HCT116 (cell line): ENCODE data around the gene EXOC6B. TPM values are rescaled to one million over a fixed set of nuclear protein-coding genes. Genes with fewer than 3 reads are reported as not detected.

Source experiments
- ATAC-seq: fragments of 200-7000 bp; cut with Tn5 transposase; 2 replicates; pipeline ENCODE4 v1.9.1; 2020; ENCODE audit warnings: mild to moderate bottlenecking, moderate library complexity
- BruUV-seq: library from RNA; stranded (reverse); fragments of 400-500 nt; replicated peaks from 2 replicates; lab custom pipeline; 2021; lab: Mats Ljungman, UMichigan
- CTCF ChIA-PET: fragments of 300-600 bp; sonication (Branson Sonifier 250); formaldehyde crosslinking; loops from one replicate; lab custom pipeline; 2021; ENCODE audit warnings: antibody characterized with exemption; lab: Charles Lee
- POLR2A ChIA-PET: fragments of 300-600, 350-600 bp; sonication (Branson Sonifier 250); formaldehyde crosslinking; loops from one replicate; lab custom pipeline; 2021; ENCODE audit warnings: antibody characterized with exemption; lab: Charles Lee
- RAD21 ChIA-PET, 2 experiments: fragments of 300-600 bp; sonication (Branson Sonifier 250); formaldehyde crosslinking; loops; one replicate each; lab custom pipeline; 2023; ENCODE audit warnings: low total read pairs in 2 of 2; ENCODE audit not compliant: uncharacterized antibody in 2 of 2, unreplicated experiment in 2 of 2, low non-redundant PET in 1 of 2; lab: Charles Lee
- DNase-seq: peaks from one replicate; pipeline ENCODE4 v3.0.0-alpha.2; 2010; ENCODE audit warnings: low read depth, low spot score
- H2AFZ ChIP-seq: fragments of 200-600 bp; shearing (Covaris generic), sonication (generic); 2 replicates; pipeline ENCODE4 v1.6.1; 2017; ENCODE audit warnings: low read depth, mixed run types, mixed read lengths, antibody characterized with exemption, low read length; ENCODE audit not compliant: poor library complexity, severe bottlenecking
- H3K27ac ChIP-seq: 2 replicates; pipeline ENCODE4 v1.5.1; 2012; ENCODE audit warnings: low read depth, low read length
- H3K27me3 ChIP-seq: fragments of 200-600 bp; sonication (generic); 2 replicates; pipeline ENCODE4 v1.6.1; 2016; ENCODE audit warnings: mixed run types, low read length, mixed read lengths; ENCODE audit not compliant: insufficient read depth
- H3K36me3 ChIP-seq, 2 experiments: fragments of 200-500 bp in 1 of 2; fragments of 200-600 bp in 1 of 2; sonication (Bioruptor generic) in 1 of 2; sonication (generic) in 1 of 2; 2 replicates each; pipeline versions ENCODE4 v1.5.1 to v1.6.1; 2014 to 2016; ENCODE audit warnings: low read length in 2 of 2, inconsistent platforms in 1 of 2, mixed read lengths in 1 of 2, mixed run types in 1 of 2; ENCODE audit not compliant: insufficient read depth in 2 of 2, control insufficient read depth in 1 of 2
- H3K4me1 ChIP-seq, 2 experiments: fragments of 200-600 bp in 1 of 2; sonication (generic) in 1 of 2; 2 replicates each; pipeline versions ENCODE4 v1.5.1 to v1.6.1; 2012 to 2017; ENCODE audit warnings: low read length in 2 of 2, inconsistent platforms in 1 of 2, mild to moderate bottlenecking in 1 of 2, mixed read lengths in 1 of 2, mixed run types in 1 of 2, moderate library complexity in 1 of 2; ENCODE audit not compliant: insufficient read depth in 2 of 2, control insufficient read depth in 1 of 2
- H3K4me2 ChIP-seq: fragments of 200-600 bp; sonication (generic); 2 replicates; pipeline ENCODE4 v1.6.1; 2017; ENCODE audit warnings: mixed run types, low read length, mixed read lengths
- H3K4me3 ChIP-seq, 2 experiments: fragments of 200-600 bp in 1 of 2; sonication (generic) in 1 of 2; replicated peaks in 1 of 2; 2 replicates each; pipeline ENCODE4 v1.5.1; 2011 to 2016; ENCODE audit warnings: low read length in 2 of 2, control low read depth in 1 of 2, low read depth in 1 of 2, mild to moderate bottlenecking in 1 of 2, mixed read lengths in 1 of 2, mixed run types in 1 of 2
- H3K79me2 ChIP-seq: fragments of 200-600 bp; sonication (generic); 2 replicates; pipeline ENCODE4 v1.6.1; 2017; ENCODE audit warnings: mild to moderate bottlenecking, mixed run types, low read length, moderate library complexity, mixed read lengths; ENCODE audit not compliant: insufficient read depth
- H3K9ac ChIP-seq: fragments of 200-600 bp; sonication (generic); 2 replicates; pipeline ENCODE4 v1.6.1; 2016; ENCODE audit warnings: low read length, mixed read lengths
- H3K9me2 ChIP-seq: fragments of 200-600 bp; sonication (generic), shearing (Covaris generic); 2 replicates; pipeline ENCODE4 v1.6.1; 2017; ENCODE audit warnings: mixed run types, mild to moderate bottlenecking, moderate library complexity; ENCODE audit not compliant: insufficient read depth
- H3K9me3 ChIP-seq, 2 experiments: fragments of 200-500 bp in 1 of 2; fragments of 200-600 bp in 1 of 2; sonication (Bioruptor generic) in 1 of 2; sonication (generic) in 1 of 2; 2 replicates each; pipeline ENCODE4 v1.6.1; 2014 to 2017; ENCODE audit warnings: low read length in 2 of 2, mixed read lengths in 2 of 2, inconsistent platforms in 1 of 2, low read depth in 1 of 2, mild to moderate bottlenecking in 1 of 2, mixed run types in 1 of 2, moderate library complexity in 1 of 2; ENCODE audit not compliant: control insufficient read depth in 1 of 2, insufficient read depth in 1 of 2
- H4K20me1 ChIP-seq: fragments of 200-600 bp; sonication (generic), shearing (Covaris generic); 2 replicates; pipeline ENCODE4 v1.6.1; 2017; ENCODE audit warnings: mixed run types, mild to moderate bottlenecking, moderate library complexity; ENCODE audit not compliant: insufficient read depth
- CEBPB ChIP-seq: IDR thresholded peaks from 2 replicates; pipeline ENCODE4 v1.6.1; 2012; ENCODE audit warnings: low read depth
- EGR1 ChIP-seq: IDR thresholded peaks from 2 replicates; pipeline ENCODE4 v1.6.1; 2012; ENCODE audit warnings: low read depth
- ELF1 ChIP-seq: IDR thresholded peaks from 2 replicates; pipeline ENCODE4 v1.6.1; 2012; ENCODE audit warnings: low read depth, borderline replicate concordance
- EZH2phosphoT487 ChIP-seq: fragments of 200-600 bp; IDR thresholded peaks from 2 replicates; pipeline ENCODE4 v1.6.1; 2018; ENCODE audit warnings: antibody characterized with exemption, borderline replicate concordance
- FOSL1 ChIP-seq: IDR thresholded peaks from 2 replicates; pipeline ENCODE4 v1.6.1; 2012; ENCODE audit warnings: low read depth
- JUND ChIP-seq: IDR thresholded peaks from 2 replicates; pipeline ENCODE4 v1.6.1; 2012
- POLR2AphosphoS5 ChIP-seq: IDR thresholded peaks from 2 replicates; pipeline ENCODE4 v1.6.1; 2011; ENCODE audit warnings: mild to moderate bottlenecking, low read depth, low read length, moderate library complexity
- RAD21 ChIP-seq: IDR thresholded peaks from 2 replicates; pipeline ENCODE4 v1.6.1; 2012; ENCODE audit warnings: low read depth, mild to moderate bottlenecking
- SIN3A ChIP-seq: IDR thresholded peaks from 2 replicates; pipeline ENCODE4 v1.6.1; 2012; ENCODE audit warnings: low read depth
- SP1 ChIP-seq: IDR thresholded peaks from 2 replicates; pipeline ENCODE4 v1.6.1; 2012; ENCODE audit warnings: low read depth
- SRF ChIP-seq: IDR thresholded peaks from 2 replicates; pipeline ENCODE4 v1.6.1; 2012; ENCODE audit warnings: low read depth
- ZFX ChIP-seq: fragments of 450-650 bp; IDR thresholded peaks from 2 replicates; pipeline ENCODE4 v1.6.1; 2017
- ZNF274 ChIP-seq: fragments of 200-500 bp; sonication (Bioruptor generic); IDR thresholded peaks from 2 replicates; pipeline ENCODE4 v1.6.1; 2014; ENCODE audit warnings: mild to moderate bottlenecking, low read depth, low read length, inconsistent platforms
- intact Hi-C: fragments of 100-400 bp; cut with micrococcal nuclease; formaldehyde crosslinking; loops from 2 replicates; pipeline ENCODE4 v1.10.0; 2022
- total RNA-seq: library from RNA; stranded (reverse); gene quantifications from one replicate; pipeline ENCODE4 v1.2.1, GENCODE V29; 2021; ENCODE audit not compliant: unreplicated experiment
- TF ChIP-seq, protein P1 (sequence below): IDR thresholded peaks from 2 replicates; pipeline ENCODE4 v1.6.1; 2011; ENCODE audit warnings: mild to moderate bottlenecking, low read length, moderate library complexity; ENCODE audit not compliant: insufficient replicate concordance; ENCODE audit errors: extremely low read depth
- TF ChIP-seq, protein P2 (sequence below), 3 experiments: fragments of 200-600 bp in 1 of 3; sonication (generic) in 1 of 3; IDR thresholded peaks in 2 of 3; conservative IDR thresholded peaks in 1 of 3; 2 replicates each; pipeline ENCODE4 v1.5.1; 2012 to 2017; ENCODE audit warnings: low read depth in 2 of 3, low read length in 2 of 3, antibody characterized with exemption in 1 of 3, borderline replicate concordance in 1 of 3, control low read depth in 1 of 3, mild to moderate bottlenecking in 1 of 3, mixed read lengths in 1 of 3, mixed run types in 1 of 3, moderate library complexity in 1 of 3; ENCODE audit not compliant: insufficient read depth in 1 of 3
- TF ChIP-seq, protein P3 (sequence below): IDR thresholded peaks from 2 replicates; pipeline ENCODE4 v1.6.1; 2012
- TF ChIP-seq, protein P4 (sequence below): IDR thresholded peaks from 2 replicates; pipeline ENCODE4 v1.6.1; 2012; ENCODE audit warnings: low read depth

The EXOC6B gene
- total RNA-seq, 1 experiment from 2014 or later, result 25.4 TPM

DNA sequence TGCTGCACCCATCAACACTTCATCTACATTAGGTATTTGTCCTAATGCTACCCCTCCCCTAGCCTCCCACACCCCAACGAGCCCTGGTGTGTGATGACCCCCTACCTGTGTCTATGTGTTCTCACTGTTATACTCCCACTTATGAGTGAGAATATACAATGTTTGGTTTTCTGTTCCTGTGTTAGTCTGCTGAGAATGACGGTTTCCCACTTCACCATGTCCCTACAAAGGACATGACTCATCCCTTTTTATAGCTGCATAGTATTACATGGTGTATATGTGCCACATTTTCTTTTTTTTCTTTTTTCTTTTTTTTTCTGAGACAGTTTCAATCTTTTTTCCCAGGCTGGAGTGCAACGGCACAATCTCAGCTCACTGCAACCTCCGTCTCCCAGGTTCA is 394.1 kb downstream of the EXOC6B start:
- no peaks in the 10 kb centered on the region for H3K36me3 ChIP-seq
- no peak overlapping the region for H3K4me3 ChIP-seq
- H3K27ac ChIP-seq, result no peak overlapping the region
- DNase-seq, result no peak
- no TSS peak for BruUV-seq
- intact Hi-C loops, result no loop called here
- no peaks in the 10 kb centered on the region for H3K4me1 ChIP-seq
- H3K9ac ChIP-seq, result no peak overlapping the region
- H3K9me2 ChIP-seq, result no peaks in the 10 kb centered on the region
- ChIA-PET RAD21 (no interaction called here), CTCF (no interaction called here), POLR2A (no interaction called here)
- no peak overlapping the region for H2AFZ ChIP-seq
- no peak for TF ChIP-seq FOSL1
- no peak for TF ChIP-seq EZH2phosphoT487
- TF ChIP-seq SP1, result no peak
- TF ChIP-seq SIN3A, result no peak
- no peak for TF ChIP-seq RAD21
- TF ChIP-seq POLR2AphosphoS5, result no peak
- no peak for TF ChIP-seq ZFX
- no peak for TF ChIP-seq ELF1
- TF ChIP-seq EGR1, result no peak
- TF ChIP-seq, protein P1, sequence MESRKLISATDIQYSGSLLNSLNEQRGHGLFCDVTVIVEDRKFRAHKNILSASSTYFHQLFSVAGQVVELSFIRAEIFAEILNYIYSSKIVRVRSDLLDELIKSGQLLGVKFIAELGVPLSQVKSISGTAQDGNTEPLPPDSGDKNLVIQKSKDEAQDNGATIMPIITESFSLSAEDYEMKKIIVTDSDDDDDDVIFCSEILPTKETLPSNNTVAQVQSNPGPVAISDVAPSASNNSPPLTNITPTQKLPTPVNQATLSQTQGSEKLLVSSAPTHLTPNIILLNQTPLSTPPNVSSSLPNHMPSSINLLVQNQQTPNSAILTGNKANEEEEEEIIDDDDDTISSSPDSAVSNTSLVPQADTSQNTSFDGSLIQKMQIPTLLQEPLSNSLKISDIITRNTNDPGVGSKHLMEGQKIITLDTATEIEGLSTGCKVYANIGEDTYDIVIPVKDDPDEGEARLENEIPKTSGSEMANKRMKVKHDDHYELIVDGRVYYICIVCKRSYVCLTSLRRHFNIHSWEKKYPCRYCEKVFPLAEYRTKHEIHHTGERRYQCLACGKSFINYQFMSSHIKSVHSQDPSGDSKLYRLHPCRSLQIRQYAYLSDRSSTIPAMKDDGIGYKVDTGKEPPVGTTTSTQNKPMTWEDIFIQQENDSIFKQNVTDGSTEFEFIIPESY, result no peak
- TF ChIP-seq CEBPB, result no peak
- TF ChIP-seq, protein P2, sequence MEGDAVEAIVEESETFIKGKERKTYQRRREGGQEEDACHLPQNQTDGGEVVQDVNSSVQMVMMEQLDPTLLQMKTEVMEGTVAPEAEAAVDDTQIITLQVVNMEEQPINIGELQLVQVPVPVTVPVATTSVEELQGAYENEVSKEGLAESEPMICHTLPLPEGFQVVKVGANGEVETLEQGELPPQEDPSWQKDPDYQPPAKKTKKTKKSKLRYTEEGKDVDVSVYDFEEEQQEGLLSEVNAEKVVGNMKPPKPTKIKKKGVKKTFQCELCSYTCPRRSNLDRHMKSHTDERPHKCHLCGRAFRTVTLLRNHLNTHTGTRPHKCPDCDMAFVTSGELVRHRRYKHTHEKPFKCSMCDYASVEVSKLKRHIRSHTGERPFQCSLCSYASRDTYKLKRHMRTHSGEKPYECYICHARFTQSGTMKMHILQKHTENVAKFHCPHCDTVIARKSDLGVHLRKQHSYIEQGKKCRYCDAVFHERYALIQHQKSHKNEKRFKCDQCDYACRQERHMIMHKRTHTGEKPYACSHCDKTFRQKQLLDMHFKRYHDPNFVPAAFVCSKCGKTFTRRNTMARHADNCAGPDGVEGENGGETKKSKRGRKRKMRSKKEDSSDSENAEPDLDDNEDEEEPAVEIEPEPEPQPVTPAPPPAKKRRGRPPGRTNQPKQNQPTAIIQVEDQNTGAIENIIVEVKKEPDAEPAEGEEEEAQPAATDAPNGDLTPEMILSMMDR (IDR thresholded peaks at IDR 0.05 in 2 of 3, conservative IDR thresholded peaks at IDR 0.05 in 1 of 3; ENCODE audit: borderline replicate concordance in 1 of 3, insufficient read depth in 1 of 3, low read depth in 2 of 3, low read length in 2 of 3), result no peak
- no peak for TF ChIP-seq SRF
- TF ChIP-seq JUND, result no peak
- TF ChIP-seq, protein P3, sequence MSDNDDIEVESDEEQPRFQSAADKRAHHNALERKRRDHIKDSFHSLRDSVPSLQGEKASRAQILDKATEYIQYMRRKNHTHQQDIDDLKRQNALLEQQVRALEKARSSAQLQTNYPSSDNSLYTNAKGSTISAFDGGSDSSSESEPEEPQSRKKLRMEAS, result no peak
- TF ChIP-seq, protein P4, sequence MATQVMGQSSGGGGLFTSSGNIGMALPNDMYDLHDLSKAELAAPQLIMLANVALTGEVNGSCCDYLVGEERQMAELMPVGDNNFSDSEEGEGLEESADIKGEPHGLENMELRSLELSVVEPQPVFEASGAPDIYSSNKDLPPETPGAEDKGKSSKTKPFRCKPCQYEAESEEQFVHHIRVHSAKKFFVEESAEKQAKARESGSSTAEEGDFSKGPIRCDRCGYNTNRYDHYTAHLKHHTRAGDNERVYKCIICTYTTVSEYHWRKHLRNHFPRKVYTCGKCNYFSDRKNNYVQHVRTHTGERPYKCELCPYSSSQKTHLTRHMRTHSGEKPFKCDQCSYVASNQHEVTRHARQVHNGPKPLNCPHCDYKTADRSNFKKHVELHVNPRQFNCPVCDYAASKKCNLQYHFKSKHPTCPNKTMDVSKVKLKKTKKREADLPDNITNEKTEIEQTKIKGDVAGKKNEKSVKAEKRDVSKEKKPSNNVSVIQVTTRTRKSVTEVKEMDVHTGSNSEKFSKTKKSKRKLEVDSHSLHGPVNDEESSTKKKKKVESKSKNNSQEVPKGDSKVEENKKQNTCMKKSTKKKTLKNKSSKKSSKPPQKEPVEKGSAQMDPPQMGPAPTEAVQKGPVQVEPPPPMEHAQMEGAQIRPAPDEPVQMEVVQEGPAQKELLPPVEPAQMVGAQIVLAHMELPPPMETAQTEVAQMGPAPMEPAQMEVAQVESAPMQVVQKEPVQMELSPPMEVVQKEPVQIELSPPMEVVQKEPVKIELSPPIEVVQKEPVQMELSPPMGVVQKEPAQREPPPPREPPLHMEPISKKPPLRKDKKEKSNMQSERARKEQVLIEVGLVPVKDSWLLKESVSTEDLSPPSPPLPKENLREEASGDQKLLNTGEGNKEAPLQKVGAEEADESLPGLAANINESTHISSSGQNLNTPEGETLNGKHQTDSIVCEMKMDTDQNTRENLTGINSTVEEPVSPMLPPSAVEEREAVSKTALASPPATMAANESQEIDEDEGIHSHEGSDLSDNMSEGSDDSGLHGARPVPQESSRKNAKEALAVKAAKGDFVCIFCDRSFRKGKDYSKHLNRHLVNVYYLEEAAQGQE, result no peak
- no peak for TF ChIP-seq ZNF274
- TF ChIP-seq, all 23 proteins: peak for 0
- no peak for ATAC-seq
- Histone ChIP-seq H3K9me3 (no peaks in the 10 kb centered on the region), H3K4me2 (no peak overlapping the region), H3K27me3 (no peaks in the 10 kb centered on the region), H4K20me1 (no peaks in the 10 kb centered on the region; the same call in 1 of the 2 replicates), H3K79me2 (no peaks in the 10 kb centered on the region)
